G401 (cell line): Measurements from ENCODE around the gene TAGAP. TPM values are rescaled to one million over a fixed set of nuclear protein-coding genes. Genes with fewer than 3 reads are reported as not detected.
"Not testable (repeated sequence)": the region's sequence is repeated elsewhere in the genome, so short reads cannot be mapped to it uniquely, and the experiment has no call there.

Experiments used
- DNase-seq: peaks from one replicate; pipeline ENCODE4 v3.0.0-alpha.2; 2015; ENCODE audit warnings: low spot score
- in situ Hi-C: cut with HindIII; loops from 2 replicates; pipeline ENCODE4 v1.10.0; 2016; ENCODE audit warnings: low sequenced_read_pairs, mixed read lengths
- total RNA-seq: library from RNA; depleted of rRNA; stranded (reverse); fragments of >200 nt; shearing (Covaris generic); gene quantifications from 2 replicates; pipeline ENCODE4 v1.2.3, GENCODE V29; 2014

The TAGAP gene
- total RNA-seq, 1 experiment from 2014 or later = 0.58 TPM

GRCh38 chr6:159025224-159025623 is 19.6 kb downstream of the TAGAP start:
- in situ Hi-C loops, DNase-seq: not testable (repeated sequence)

GRCh38 chr6:159023893-159024292 is 20.9 kb downstream of the TAGAP start:
- in situ Hi-C loops = no loop called here
- no peak for DNase-seq

GRCh38 chr6:159020011-159020410 is 24.8 kb downstream of the TAGAP start:
- DNase-seq = no peak
- in situ Hi-C loops = no loop called here

- DNase-seq = no peak
- in situ Hi-C loops = no loop called here
Measured at GRCh38 chr6:159017757-159018559, 26.8 kb downstream of the TAGAP start.

- in situ Hi-C loops = no loop called here
- no peak for DNase-seq
Measured at GRCh38 chr6:159014406-159014805, 30.4 kb downstream of the TAGAP start.

- no peak for DNase-seq
- in situ Hi-C loops = no loop called here
Measured at GRCh38 chr6:159013229-159013628, 31.6 kb downstream of the TAGAP start.

- no peak for DNase-seq
- in situ Hi-C loops = no loop called here
Measured at GRCh38 chr6:159012201-159012600, 32.6 kb downstream of the TAGAP start.

- in situ Hi-C loops, DNase-seq: not testable (repeated sequence)
Measured at GRCh38 chr6:159010037-159010612, 34.7 kb downstream of the TAGAP start.

- in situ Hi-C loops = no loop called here
- DNase-seq = peak; percentile 58
Measured at GRCh38 chr6:159008656-159009288, 36.0 kb downstream of the TAGAP start.

GRCh38 chr6:159007510-159007909 is 37.3 kb downstream of the TAGAP start:
- in situ Hi-C loops = no loop called here
- DNase-seq = no peak

GRCh38 chr6:159005436-159005835 is 39.4 kb downstream of the TAGAP start:
- in situ Hi-C loops = no loop called here

GRCh38 chr6:159004592-159004991 is 40.2 kb downstream of the TAGAP start:
- in situ Hi-C loops = no loop called here

More at GRCh38 chr6:159005436-159005835, 39.4 kb downstream of the TAGAP start:
- no peak for DNase-seq

GRCh38 chr6:159002432-159003155 is 42.2 kb downstream of the TAGAP start:
- in situ Hi-C loops = no loop called here
- no peak for DNase-seq

More at GRCh38 chr6:159004592-159004991, 40.2 kb downstream of the TAGAP start:
- DNase-seq = no peak

- peak; percentile 97 for DNase-seq
- in situ Hi-C loops = no loop called here
Measured at GRCh38 chr6:158999666-159000403, 45.0 kb downstream of the TAGAP start, which contains the start of gene RSPH3. Gene RSPH3 (minus strand): TSS chr6:159000202. CDS start chr6:158999550, 652 bp downstream.

GRCh38 chr6:158999154-158999665 is 45.6 kb downstream of the TAGAP start:
- in situ Hi-C loops = no loop called here
- no peak for DNase-seq

- DNase-seq = no peak
- in situ Hi-C loops = no loop called here
Measured at GRCh38 chr6:158996856-158997255, 47.9 kb downstream of the TAGAP start.

GRCh38 chr6:158993639-158994038 is 51.2 kb downstream of the TAGAP start:
- in situ Hi-C loops = no loop called here
- no peak for DNase-seq

- no peak for DNase-seq
Measured at GRCh38 chr6:158991017-158991723, 53.6 kb downstream of the TAGAP start.

More at GRCh38 chr6:158991017-158991723, 53.6 kb downstream of the TAGAP start:
- in situ Hi-C loops = no loop called here
